HepG2 (cell line): ENCODE measurements around the gene TECTB. TPM values are rescaled to one million over a fixed set of nuclear protein-coding genes. Genes with fewer than 3 reads are reported as not detected.

Source experiments
- ATAC-seq: fragments of 200-7000 bp; cut with Tn5 transposase; 3 replicates; pipeline ENCODE4 v1.9.1; 2020; ENCODE audit warnings: mild to moderate bottlenecking, moderate library complexity
- BruUV-seq: library from RNA; stranded (reverse); fragments of 400-500 nt; replicated peaks from 2 replicates; lab custom pipeline; 2021; lab: Mats Ljungman, UMichigan
- CTCF ChIA-PET: fragments of 300-600 bp; formaldehyde crosslinking; extraction: SDS; loops from one replicate; lab custom pipeline; 2021; ENCODE audit warnings: low total read pairs, inconsistent platforms, low intra/inter-chr PET ratio; lab: Yijun Ruan, JAX
- POLR2A ChIA-PET: fragments of 350-600 bp; sonication (Branson Sonifier 250); formaldehyde crosslinking; loops from one replicate; lab custom pipeline; 2020; ENCODE audit warnings: antibody characterized with exemption, inconsistent platforms; lab: Yijun Ruan, JAX
- DNase-seq: peaks from one replicate; pipeline ENCODE4 v3.0.0-alpha.2; 2015; ENCODE audit warnings: low spot score
- FAIRE-seq: peaks from 3 replicates; lab custom pipeline; 2011; peaks lifted over from hg19 to GRCh38; lab: Jason Lieb, UNC
- H2AFZ ChIP-seq: one replicate; pipeline ENCODE4 v1.6.1; 2011; ENCODE audit warnings: low read length, inconsistent platforms
- H3K27ac ChIP-seq: fragments of 300-600 bp; 3 replicates; pipeline ENCODE4 v1.8.0; 2011; ENCODE audit warnings: mixed run types, mild to moderate bottlenecking, mixed read lengths, low read length, inconsistent platforms; ENCODE audit not compliant: insufficient read depth; ENCODE audit errors: extremely low read length
- H3K27me3 ChIP-seq, 2 experiments: fragments of 200-600 bp in 1 of 2; 2 replicates in 1 of 2; 3 replicates in 1 of 2; pipeline versions ENCODE4 v1.6.0 to v1.8.0; 2011; ENCODE audit warnings: low read length in 2 of 2, mild to moderate bottlenecking in 2 of 2, moderate library complexity in 2 of 2, inconsistent platforms in 1 of 2; ENCODE audit not compliant: insufficient read depth in 2 of 2, control insufficient read depth in 1 of 2
- H3K36me3 ChIP-seq, 2 experiments: fragments of 200-600 bp in 1 of 2; replicated peaks in 1 of 2; 2 replicates in 1 of 2; 3 replicates in 1 of 2; pipeline versions ENCODE4 v1.5.1 to v1.8.0; 2011; ENCODE audit warnings: low read length in 2 of 2, inconsistent platforms in 1 of 2; ENCODE audit not compliant: insufficient read depth in 2 of 2, control insufficient read depth in 1 of 2
- H3K4me1 ChIP-seq: 2 replicates; pipeline ENCODE4 v1.5.1; 2012; ENCODE audit warnings: low read length, inconsistent platforms; ENCODE audit not compliant: insufficient read depth
- H3K4me2 ChIP-seq: 2 replicates; pipeline ENCODE4 v1.6.0; 2011; ENCODE audit warnings: low read depth, low read length, inconsistent platforms
- H3K4me3 ChIP-seq, 3 experiments: fragments of 200-600 bp in 1 of 3; sonication (generic), shearing (Covaris generic) in 1 of 3; replicated peaks in 1 of 3; 2 replicates each; pipeline ENCODE4 v1.5.1; 2011 to 2016; ENCODE audit warnings: low read length in 3 of 3, inconsistent platforms in 2 of 3, low read depth in 2 of 3, mild to moderate bottlenecking in 2 of 3, control low read depth in 1 of 3, mixed read lengths in 1 of 3; ENCODE audit not compliant: insufficient read depth in 1 of 3
- H3K79me2 ChIP-seq: one replicate; pipeline ENCODE4 v1.6.1; 2011; ENCODE audit warnings: low read length, inconsistent platforms; ENCODE audit not compliant: insufficient read depth
- H3K9ac ChIP-seq: 2 replicates; pipeline ENCODE4 v1.6.0; 2011; ENCODE audit warnings: mild to moderate bottlenecking, low read depth, low read length, inconsistent platforms; ENCODE audit not compliant: insufficient read depth
- H3K9me3 ChIP-seq: 2 replicates; pipeline ENCODE4 v1.5.1; 2012; ENCODE audit warnings: mild to moderate bottlenecking, low read length
- H4K20me1 ChIP-seq: 2 replicates; pipeline ENCODE4 v1.6.0; 2011; ENCODE audit warnings: inconsistent platforms, mild to moderate bottlenecking, low read length, moderate library complexity; ENCODE audit not compliant: insufficient read depth
- ATF7-NPFF ChIP-seq: sonication (generic); formaldehyde crosslinking; IDR thresholded peaks from 2 replicates; pipeline ENCODE4 v1.8.1; 2023; ENCODE audit warnings: mild to moderate bottlenecking, low read depth, missing genetic modification reagents, moderate library complexity
- ELF1 ChIP-seq: sonication (generic); formaldehyde crosslinking; IDR thresholded peaks from 2 replicates; pipeline ENCODE4 v1.4.0; 2020; ENCODE audit warnings: missing genetic modification reagents
- ELK4 ChIP-seq: sonication (generic); formaldehyde crosslinking; IDR thresholded peaks from 2 replicates; pipeline ENCODE4 v1.9.0; 2021; ENCODE audit warnings: missing genetic modification reagents, borderline replicate concordance
- GMEB1 ChIP-seq: sonication (generic); formaldehyde crosslinking; IDR thresholded peaks from 2 replicates; pipeline ENCODE4 v1.5.1; 2020; ENCODE audit warnings: missing genetic modification reagents, mild to moderate bottlenecking, borderline replicate concordance
- HHEX ChIP-seq: IDR thresholded peaks from 2 replicates; pipeline ENCODE4 v1.6.1; 2016; ENCODE audit warnings: control low read depth
- NCOA1 ChIP-seq: sonication (generic); formaldehyde crosslinking; IDR thresholded peaks from 2 replicates; pipeline ENCODE4 v1.9.0; 2021; ENCODE audit warnings: missing genetic modification reagents
- POLR2AphosphoS5 ChIP-seq: IDR thresholded peaks from 2 replicates; pipeline ENCODE4 v1.6.1; 2012; ENCODE audit warnings: low read depth, low read length
- SRSF1 ChIP-seq: fragments of 200-400 bp; formaldehyde crosslinking; optimal IDR thresholded peaks from 2 replicates; pipeline ENCODE3; 2017; ENCODE audit warnings: mild to moderate bottlenecking, low read depth, low read length, moderate library complexity
- TAF15 ChIP-seq: fragments of 200-400 bp; formaldehyde crosslinking; IDR thresholded peaks from one replicate; pipeline ENCODE4 v1.6.1; 2018; ENCODE audit warnings: mild to moderate bottlenecking, low read depth, low read length; ENCODE audit not compliant: poor library complexity, severe bottlenecking
- TP53 ChIP-seq: sonication (generic); formaldehyde crosslinking; conservative IDR thresholded peaks from 2 replicates; pipeline ENCODE4 v1.4.0; 2020; ENCODE audit warnings: missing genetic modification reagents
- ZNF124 ChIP-seq: sonication (generic); formaldehyde crosslinking; IDR thresholded peaks from 2 replicates; pipeline ENCODE4 v1.4.0; 2020; ENCODE audit warnings: missing genetic modification reagents
- ZNF225 ChIP-seq: sonication (generic); formaldehyde crosslinking; IDR thresholded peaks from 2 replicates; pipeline ENCODE4 v1.4.0; 2020; ENCODE audit warnings: mild to moderate bottlenecking, missing genetic modification reagents
- ZNF446 ChIP-seq: sonication (generic); formaldehyde crosslinking; IDR thresholded peaks from 2 replicates; pipeline ENCODE4 v1.5.0; 2020; ENCODE audit warnings: mild to moderate bottlenecking, missing genetic modification reagents
- ZNF543 ChIP-seq: sonication (generic); formaldehyde crosslinking; IDR thresholded peaks from 2 replicates; pipeline ENCODE4 v1.4.0; 2020; ENCODE audit warnings: mild to moderate bottlenecking, missing genetic modification reagents
- ZNF572 ChIP-seq: sonication (generic); formaldehyde crosslinking; IDR thresholded peaks from 2 replicates; pipeline ENCODE4 v1.5.1; 2020; ENCODE audit warnings: mild to moderate bottlenecking, missing genetic modification reagents
- ZNF605 ChIP-seq: sonication (generic); formaldehyde crosslinking; IDR thresholded peaks from 2 replicates; pipeline ENCODE4 v1.8.0; 2022; ENCODE audit warnings: mild to moderate bottlenecking, missing genetic modification reagents
- WGBS: methylation state at CpG from one replicate; pipeline ENCODE4 v1.1.6; 2017; ENCODE audit warnings: low lambda C conversion rate; 5-methylcytosine and 5-hydroxymethylcytosine counted together
- in situ Hi-C: cut with HindIII; loops from 2 replicates; pipeline ENCODE4 v1.10.0; 2017; ENCODE audit warnings: low pct_unique_long_range_greater_than_20kb; ENCODE audit not compliant: extremely low pct_ligation_motif_present
- intact Hi-C: fragments of 100-400 bp; cut with micrococcal nuclease; formaldehyde crosslinking; loops from one replicate; pipeline ENCODE4 v1.10.0; 2022; ENCODE audit not compliant: unreplicated experiment
- polyA plus RNA-seq, 8 experiments: library from polyadenylated mRNA; depleted of rRNA in 3 of 8; stranded (reverse) in 7 of 8; unstranded in 1 of 8; fragments of >200 nt; fragmentation: Illumina TruSeq in 4 of 8; extraction: Trizol in 4 of 8; gene quantifications; 2 replicates each; pipeline versions ENCODE4 v1.2.1 to v1.2.3, GENCODE V29; 2011 to 2016; ENCODE audit warnings: low read depth in 4 of 8, missing spikeins in 1 of 8, mixed read lengths in 1 of 8; ENCODE audit not compliant: insufficient read depth in 1 of 8
- total RNA-seq, 5 experiments: library from RNA; depleted of rRNA; stranded (reverse); fragments of >200 nt; fragmentation: Illumina TruSeq; extraction: Trizol; gene quantifications; 2 replicates each; pipeline ENCODE4 v1.2.3, GENCODE V29; 2016; ENCODE audit warnings: low read depth in 1 of 5

Gene TECTB
- total and polyA plus RNA-seq, 2 of the 13 experiments (the other 11 are each of a cell fraction or from before 2014, with no cell fraction given) = 0.78 to 1.8 TPM

- ChIA-PET CTCF (no interaction called here), POLR2A (interaction anchor here (1.4 kb wide), 1 partner anchor 23 kb away, joined by 4 read pairs; the partner anchor contains the start of gene ACSL5)
- Histone ChIP-seq H3K4me1 (peaks cover 36% of the 10 kb centered on the region), H3K4me2 (no peak overlapping the region), H3K79me2 (no peaks in the 10 kb centered on the region), H3K9ac (no peak overlapping the region), H3K9me3 (no peaks in the 10 kb centered on the region), H4K20me1 (no peaks in the 10 kb centered on the region), H2AFZ (no peak overlapping the region), H3K36me3 (no peaks in the 10 kb centered on the region), H3K27ac (no peak overlapping the region), H3K27me3 (no peaks in the 10 kb centered on the region), H3K4me3 (no peak overlapping the region)
- no peak for ATAC-seq
- intact Hi-C loops = no loop called here
- BruUV-seq = no TSS peak
- no peak for FAIRE-seq
- in situ Hi-C loops = no loop called here
- 92% methylated on average over 8 of the region's 8 CpGs for whole genome bisulfite sequencing
- TF ChIP-seq POLR2AphosphoS5 (no peak), ZNF124 (no peak), ELK4 (CRISPR knock-in tag) (no peak), ELF1 (CRISPR knock-in tag) (no peak), ZNF225 (CRISPR knock-in tag) (no peak), HHEX (CRISPR knock-in tag) (no peak), TAF15 (no peak), ATF7-NPFF (CRISPR knock-in tag) (no peak), ZNF543 (CRISPR knock-in tag) (no peak), TP53 (CRISPR knock-in tag) (no peak), GMEB1 (CRISPR knock-in tag) (no peak), SRSF1 (no peak), ZNF572 (CRISPR knock-in tag) (no peak), ZNF446 (no peak), NCOA1 (no peak), ZNF605 (CRISPR knock-in tag) (no peak)
- DNase-seq = no peak
These were observed 67.9 kb downstream of the TECTB start for GRCh38 chr10:112351146-112351545.
